Right lobe of liver (tissue), 6 donors: ENCODE data around the gene IGF2. TPM values are rescaled to one million over a fixed set of nuclear protein-coding genes. Genes with fewer than 3 reads are reported as not detected.
A peak's percentile ranks its signal among the peaks of the same experiment; 100 is the strongest.

ENCODE experiments used
- ATAC-seq, 4 donors: fragments of 200-7000 bp; cut with Tn5 transposase; one replicate each; pipeline ENCODE4 v1.9.1; 2020; ENCODE audit warnings: mild to moderate bottlenecking in 4 of 4, moderate library complexity in 4 of 4
- DNase-seq, 3 donors: peaks; one replicate each; pipeline ENCODE4 v3.0.0-alpha.2; 2020
- H3K27ac ChIP-seq, 3 donors: fragments of 200-600 bp; one replicate each; pipeline ENCODE4 v1.8.0; 2022
- H3K27me3 ChIP-seq, 2 donors: fragments of 200-600 bp; one replicate each; pipeline ENCODE4 v1.8.0; 2022
- H3K36me3 ChIP-seq, 4 donors: fragments of 200-600 bp; sonication (generic) in 1 of 4; one replicate each; pipeline versions ENCODE4 v1.5.1 to v1.8.0; 2017 to 2022; ENCODE audit warnings: control low read depth in 1 of 4
- H3K4me1 ChIP-seq, 4 donors: fragments of 200-600 bp; sonication (generic) in 1 of 4; one replicate each; pipeline versions ENCODE4 v1.5.1 to v1.8.0; 2017 to 2022; ENCODE audit warnings: control low read depth in 1 of 4
- H3K4me3 ChIP-seq, 3 donors: fragments of 200-600 bp; one replicate each; pipeline ENCODE4 v1.8.0; 2022
- H3K9me3 ChIP-seq, 4 donors: fragments of 200-600 bp; sonication (generic) in 1 of 4; one replicate each; pipeline versions ENCODE4 v1.5.1 to v1.8.0; 2017 to 2022; ENCODE audit warnings: control low read depth in 1 of 4
- CTCF ChIP-seq, 4 donors: fragments of 200-600 bp in 3 of 4; fragments of 450-650 bp in 1 of 4; IDR thresholded peaks; one replicate each; pipeline versions ENCODE4 v1.5.1 to v1.8.0; 2016 to 2022; ENCODE audit warnings: antibody characterized with exemption in 4 of 4, mild to moderate bottlenecking in 2 of 4
- POLR2A ChIP-seq: fragments of 450-650 bp; IDR thresholded peaks from one replicate; pipeline ENCODE4 v1.6.1; 2017; ENCODE audit warnings: antibody characterized with exemption, mild to moderate bottlenecking
- WGBS: methylation state at CpG from one replicate; pipeline ENCODE4 v1.1.6; 2018; ENCODE audit warnings: low coverage, low lambda C conversion rate; ENCODE audit not compliant: insufficient coverage; ENCODE audit errors: missing lambda C conversion rate; 5-methylcytosine and 5-hydroxymethylcytosine counted together
- intact Hi-C, 2 donors: fragments of 100-400 bp; cut with DNase I; formaldehyde crosslinking; loops; one replicate each; pipeline versions ENCODE4 v1.11.2 to v1.14.1; 2022
- total RNA-seq, 6 experiments: library from RNA; depleted of rRNA in 2 of 6; stranded (reverse); fragments of >200 nt in 2 of 6; fragmentation: NEBNext Ultra II Directional in 3 of 6; extraction: Animal tissue kit (Norgen Biotek cat#: 25700) in 3 of 6; gene quantifications; one replicate each; pipeline versions ENCODE4 v1.1.0 to v1.2.4, GENCODE V29; 2016 to 2023
- donor health status: DM: no; HTN: yes; CAD: no.
- donor health status: DM: no; HTN: no; CAD: no.
- donor health status: DM: no; HTN: no; CAD: no.
- donor health status: DM: no; HTN: yes; CAD: no.
- donor health status: DM: no; HTN: yes; CAD: no.

The IGF2 gene
- total RNA-seq, 6 experiments from 2014 or later, result 86.6 to 289 (median 177) TPM

GRCh38 chr11:2154195-2154585, 15.0 kb upstream of the IGF2 start:
- DNase-seq (no peak), ATAC-seq (no peak)
- H3K4me1 ChIP-seq, result peaks cover 0 to 64% (median 21%) of the 10 kb centered on the region in 4 donors
- intact Hi-C loops, result loop anchor here in 1 of 2 donors (10.0 kb wide), 1 partner anchor 319 kb away; the partner anchor contains the start of genes SYT8 and TNNI2
- H3K4me3 ChIP-seq, result no peak overlapping the region
- WGBS, result no CpG with 5 or more reads among the region's 7 CpGs
- no peaks in the 10 kb centered on the region for H3K9me3 ChIP-seq
- no peaks in the 10 kb centered on the region for H3K27me3 ChIP-seq
- H3K36me3 ChIP-seq, result no peaks in the 10 kb centered on the region
- no peak overlapping the region for H3K27ac ChIP-seq
- TF ChIP-seq CTCF (IDR thresholded peaks at IDR 0.05) (no peak), POLR2A (no peak)

DNA sequence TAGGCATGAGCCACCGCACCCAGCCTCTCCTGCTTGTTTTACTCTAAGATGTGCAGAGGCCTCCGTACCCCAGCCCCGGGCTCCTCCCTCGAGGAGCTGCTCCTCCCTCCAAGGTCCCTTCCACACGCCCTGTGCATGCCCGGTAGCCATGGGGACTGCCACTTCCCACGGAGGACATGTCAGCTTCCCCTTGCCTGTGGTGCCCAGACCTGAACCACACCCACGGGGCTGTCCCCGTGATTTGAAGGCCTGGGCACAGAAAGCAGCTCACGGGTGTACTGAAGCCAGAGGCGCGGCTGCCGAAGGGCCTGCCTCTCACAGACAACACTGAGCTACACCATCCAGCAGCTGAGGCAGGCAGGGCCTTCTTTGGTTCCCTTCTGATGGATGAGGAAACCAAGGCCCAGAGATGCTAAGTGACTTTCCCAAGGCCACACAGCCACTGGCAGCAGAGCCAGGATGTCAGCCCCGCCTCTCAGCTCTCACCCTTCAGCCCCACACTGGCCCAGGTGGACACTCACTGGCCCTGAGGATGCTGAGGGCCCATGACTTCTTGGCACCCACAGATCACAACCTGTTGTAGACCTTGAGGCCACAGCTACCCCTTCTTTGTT, 14.5 kb upstream of the IGF2 start:
- Histone ChIP-seq H3K4me1 (peaks cover 0 to 63% (median 21%) of the 10 kb centered on the region in 4 donors), H3K27me3 (no peaks in the 10 kb centered on the region), H3K36me3 (peaks cover 0 to 3% (median under 1%) of the 10 kb centered on the region in 4 donors), H3K9me3 (no peaks in the 10 kb centered on the region), H3K4me3 (no peak overlapping the region), H3K27ac (no peak overlapping the region)
- TF ChIP-seq POLR2A (no peak), CTCF (IDR thresholded peaks at IDR 0.05) (no peak)
- 36% methylated on average over 6 of the region's 14 CpGs for WGBS
- ATAC-seq, result no peak
- intact Hi-C loops, result loop anchor here in 1 of 2 donors (10.0 kb wide), 1 partner anchor 319 kb away; the partner anchor contains the start of genes SYT8 and TNNI2
- no peak for DNase-seq

- H3K4me3 ChIP-seq, result no peak overlapping the region
- peak; percentile 52 to 64 (median 62) for ATAC-seq
- H3K36me3 ChIP-seq, result peaks cover 0 to 23% (median 11%) of the 10 kb centered on the region in 4 donors
- H3K27ac ChIP-seq, result peak overlapping the region in 1 of 3 donors; percentile 33
- no peaks in the 10 kb centered on the region for H3K9me3 ChIP-seq
- 3% methylated on average over 15 of the region's 22 CpGs for WGBS
- intact Hi-C loops, result loop anchor here in 1 of 2 donors (10.0 kb wide), 1 partner anchor 317 kb away; the partner anchor contains the start of genes SYT8 and TNNI2
- no peaks in the 10 kb centered on the region for H3K27me3 ChIP-seq
- peak in 2 of 3 donors; percentile 68 to 83 for DNase-seq
- TF ChIP-seq CTCF (IDR thresholded peaks at IDR 0.05), result peak; percentile 63 to 93 (median 68)
- TF ChIP-seq POLR2A, result no peak
- peaks cover 0 to 62% (median 21%) of the 10 kb centered on the region in 4 donors for H3K4me1 ChIP-seq
Observed at GRCh38 chr11:2151500-2152257, 12.5 kb upstream of the IGF2 start.

GRCh38 chr11:2149864-2150847, 11.0 kb upstream of the IGF2 start:
- no peaks in the 10 kb centered on the region for H3K27me3 ChIP-seq

More at GRCh38 chr11:2149864-2150847, 11.0 kb upstream of the IGF2 start:
- Histone ChIP-seq H3K4me1 (peaks cover 0 to 52% (median 21%) of the 10 kb centered on the region in 4 donors), H3K36me3 (peaks cover 0 to 33% (median 15%) of the 10 kb centered on the region in 4 donors), H3K27ac (no peak overlapping the region), H3K4me3 (no peak overlapping the region), H3K9me3 (no peaks in the 10 kb centered on the region)
- WGBS, result 38% methylated on average over 8 of the region's 11 CpGs
- DNase-seq (no peak), ATAC-seq (no peak)
- intact Hi-C loops, result loop anchor here (10.0 kb wide), 2 partner anchors 275 to 315 kb away; partner anchors contain the start of genes SYT8 (in 1 of the 2) and TNNI2 (in 1 of the 2)
- TF ChIP-seq CTCF (IDR thresholded peaks at IDR 0.05), result peak in 3 of 4 donors; percentile 11 to 15 (median 15)
- no peak for TF ChIP-seq POLR2A
